Measurements from ENCODE around the gene WFDC5. TPM values are rescaled to one million over a fixed set of nuclear protein-coding genes. Genes with fewer than 3 reads are reported as not detected.

The WFDC5 gene, protein sequence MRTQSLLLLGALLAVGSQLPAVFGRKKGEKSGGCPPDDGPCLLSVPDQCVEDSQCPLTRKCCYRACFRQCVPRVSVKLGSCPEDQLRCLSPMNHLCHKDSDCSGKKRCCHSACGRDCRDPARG
- not detected in 5 replicates for total RNA-seq (2022; extraction: Qiagen RNA extraction; ENCODE audit: low read depth)

DNA sequence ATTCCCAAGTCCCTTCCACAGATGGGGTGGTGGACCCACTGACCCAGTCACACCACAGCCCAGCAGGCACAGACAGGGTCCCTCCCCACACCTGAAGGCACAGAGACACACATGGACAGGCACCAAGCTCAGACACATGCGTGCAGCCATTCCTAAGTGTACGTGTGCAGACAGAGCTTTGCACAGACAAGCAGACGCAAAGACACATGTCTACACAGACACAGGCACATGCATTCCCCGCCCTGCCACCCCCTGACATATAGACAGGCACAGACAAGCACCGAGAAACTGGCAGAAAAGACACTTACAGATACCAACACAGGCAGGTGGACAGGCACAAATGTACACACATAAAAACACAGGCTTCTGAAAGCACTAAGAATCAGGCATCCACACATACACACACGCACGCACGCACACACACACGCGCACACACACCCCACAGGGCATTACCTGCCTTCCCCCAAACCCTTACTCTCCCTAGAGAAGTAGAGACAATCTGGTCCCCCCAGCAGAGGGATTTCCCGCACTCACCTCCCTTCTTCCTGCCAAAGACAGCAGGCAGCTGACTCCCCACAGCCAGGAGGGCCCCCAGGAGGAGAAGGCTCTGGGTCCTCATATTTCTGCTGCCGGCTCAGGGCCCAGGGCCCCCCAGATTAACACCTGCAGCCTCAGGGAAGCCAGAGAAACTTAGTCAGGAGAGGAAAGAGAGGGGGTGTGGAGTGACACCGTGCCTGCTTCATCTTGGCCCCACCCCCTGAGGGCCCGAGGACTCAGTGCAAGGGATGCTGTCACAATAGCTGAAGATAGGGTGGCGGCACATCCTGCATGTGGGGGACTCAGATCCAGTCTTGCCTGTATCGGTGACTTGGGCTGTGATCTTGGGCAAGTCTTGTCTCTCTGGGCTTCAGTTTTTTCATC lies at the start of gene WFDC5:
Gene WFDC5 (minus strand): TSS at position 710 of the 921 bp plus-strand sequence. CDS start 91 bp downstream, at position 619.

DNA sequence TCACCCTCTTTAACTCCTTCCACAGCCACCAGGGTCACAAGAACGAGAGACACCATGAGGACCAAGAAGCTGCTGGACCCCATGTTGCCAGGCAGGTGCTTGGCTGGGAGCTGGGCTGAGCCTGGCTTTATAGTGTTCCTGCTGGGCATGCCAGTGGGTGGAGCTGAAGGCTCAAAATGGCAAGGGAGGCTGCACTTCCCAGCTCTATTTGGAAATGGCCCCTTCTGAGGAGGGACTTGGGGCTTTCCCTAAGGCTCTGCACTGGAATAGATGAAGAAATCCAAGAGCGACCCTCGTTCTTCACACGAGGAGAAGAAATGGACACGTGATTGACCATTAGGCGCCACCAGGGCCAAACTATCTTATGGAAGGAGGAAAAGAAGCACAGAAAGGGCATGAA lies 9.4 kb upstream of the WFDC5 start, which contains the start of gene WFDC12:
Gene WFDC12 (minus strand): TSS at position 101 of the 400 bp plus-strand sequence. CDS start 18 bp downstream, at position 83.

DNA sequence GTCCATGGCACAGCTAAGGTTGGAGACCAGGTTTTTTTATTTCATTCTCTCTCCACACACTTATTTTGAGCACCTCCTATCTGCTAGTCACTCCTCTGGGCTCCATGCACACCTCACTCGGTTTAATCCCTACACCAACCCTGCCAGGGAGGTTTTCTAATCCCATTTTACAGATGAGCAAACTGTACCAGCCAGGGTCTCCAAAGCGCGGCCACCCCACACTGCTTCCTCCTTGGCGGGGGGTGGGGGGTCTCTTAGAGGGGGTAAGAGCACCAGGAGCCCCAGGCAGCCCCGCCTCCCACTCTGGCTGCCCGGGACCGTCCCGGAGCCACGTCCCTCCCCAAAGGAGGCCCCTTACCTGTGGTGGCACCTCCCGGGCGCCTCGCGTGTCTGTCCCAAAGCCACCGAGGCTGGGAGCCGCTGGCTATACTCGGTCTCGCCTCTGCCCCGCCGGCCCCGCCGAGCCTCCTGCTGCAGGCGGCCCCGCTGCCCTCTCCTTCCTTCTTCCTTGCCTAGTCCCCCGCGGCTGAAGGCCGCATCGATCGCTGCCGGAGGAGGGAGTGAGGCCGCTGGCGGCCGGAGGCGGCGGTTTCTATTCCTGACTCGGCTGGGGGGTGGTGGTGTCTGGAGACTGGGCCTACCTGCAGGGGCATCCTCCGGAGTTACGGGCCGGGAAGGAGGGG lies 14.3 kb downstream of the WFDC5 start, which contains the start of gene KCNS1:
Gene KCNS1 (minus strand): TSS at position 565 of the 683 bp plus-strand sequence. CDS start 1,891 bp downstream, outside the sequence.

Other genes with a start within 250 kb of the WFDC5 start
- gene YWHAB, start 229.5 kb downstream of the WFDC5 start, total RNA-seq (2022; extraction: Qiagen RNA extraction; ENCODE audit: low read depth): 173 to 220 TPM (median 196 TPM) in 5 replicates
- gene PABPC1L, start 205.1 kb downstream of the WFDC5 start, total RNA-seq (2022; extraction: Qiagen RNA extraction; ENCODE audit: low read depth): 14.9 to 21.1 TPM (median 20.8 TPM) in 5 replicates
- 39.1 to 43.4 TPM (median 40.9 TPM) in 5 replicates for gene TOMM34, start 154.8 kb downstream of the WFDC5 start, total RNA-seq (2022; extraction: Qiagen RNA extraction; ENCODE audit: low read depth)
- 10.4 to 16.4 TPM (median 13.1 TPM) in 5 replicates for gene STK4, start 148.7 kb downstream of the WFDC5 start, total RNA-seq (2022; extraction: Qiagen RNA extraction; ENCODE audit: low read depth)
- gene KCNS1, start 14.0 kb downstream of the WFDC5 start, total RNA-seq (2022; extraction: Qiagen RNA extraction; ENCODE audit: low read depth): not detected in 5 replicates
- gene WFDC12, start 9.3 kb upstream of the WFDC5 start, total RNA-seq (2022; extraction: Qiagen RNA extraction; ENCODE audit: low read depth): not detected in 5 replicates
- gene PI3, start 59.7 kb upstream of the WFDC5 start, total RNA-seq (2022; extraction: Qiagen RNA extraction; ENCODE audit: low read depth): 2.5 to 3.8 TPM (median 2.9 TPM) in 5 replicates
- gene SEMG1, start 91.9 kb upstream of the WFDC5 start, total RNA-seq (2022; extraction: Qiagen RNA extraction; ENCODE audit: low read depth): not detected in 5 replicates
- gene SEMG2, start 106.2 kb upstream of the WFDC5 start, total RNA-seq (2022; extraction: Qiagen RNA extraction; ENCODE audit: low read depth): not detected in 5 replicates
- gene SLPI, start 139.4 kb upstream of the WFDC5 start, total RNA-seq (2022; extraction: Qiagen RNA extraction; ENCODE audit: low read depth): 8.3 to 13.8 TPM (median 9.4 TPM) in 5 replicates
- not detected in 5 replicates for gene RBPJL, start 191.7 kb upstream of the WFDC5 start, total RNA-seq (2022; extraction: Qiagen RNA extraction; ENCODE audit: low read depth)
- gene MATN4, start 193.1 kb upstream of the WFDC5 start, total RNA-seq (2022; extraction: Qiagen RNA extraction; ENCODE audit: low read depth): 0.13 to 0.19 TPM in 2 of 5 replicates, not detected in the others
- gene SDC4, start 233.2 kb upstream of the WFDC5 start, total RNA-seq (2022; extraction: Qiagen RNA extraction; ENCODE audit: low read depth): 103 to 119 TPM (median 118 TPM) in 5 replicates
- gene SYS1, start 248.0 kb upstream of the WFDC5 start, total RNA-seq (2022; extraction: Qiagen RNA extraction; ENCODE audit: low read depth): 19.4 to 31.5 TPM (median 30.5 TPM) in 5 replicates

Measured in A549 treated with ZK216348 at 1 μM for 4 hours (cell line).